NCI-H1048 (cell line): ENCODE measurements around the gene PSMF1.
"Not testable (repeated sequence)": the region's sequence is repeated elsewhere in the genome, so short reads cannot be mapped to it uniquely, and the experiment has no call there.

Source experiments
- DNase-seq: peaks from one replicate; lab custom pipeline; 2025; lab: John Stamatoyannopoulos, UW

The PSMF1 gene

GRCh38 chr20:1215386-1216170 is 97.2 kb downstream of the PSMF1 start:
- DNase-seq = no peak

GRCh38 chr20:1216527-1217427 is 98.4 kb downstream of the PSMF1 start:
- DNase-seq = not testable (repeated sequence)
